T47D (cell line): ENCODE results near the gene PRKG1.

Source experiments
- DNase-seq, 2 experiments: peaks; one replicate each; pipeline versions ENCODE4 v3.0.0 to v3.0.0-alpha.2; 2011 to 2012; ENCODE audit warnings: low read depth in 1 of 2, low spot score in 1 of 2
- JUND ChIP-seq: IDR thresholded peaks from 2 replicates; pipeline ENCODE4 v1.6.1; 2012; ENCODE audit warnings: low read depth
- in situ Hi-C: cut with HindIII; loops from 2 replicates; pipeline ENCODE4 v1.10.0; 2016; ENCODE audit warnings: low sequenced_read_pairs, low pct_unique_long_range_greater_than_20kb

PRKG1 gene

DNA sequence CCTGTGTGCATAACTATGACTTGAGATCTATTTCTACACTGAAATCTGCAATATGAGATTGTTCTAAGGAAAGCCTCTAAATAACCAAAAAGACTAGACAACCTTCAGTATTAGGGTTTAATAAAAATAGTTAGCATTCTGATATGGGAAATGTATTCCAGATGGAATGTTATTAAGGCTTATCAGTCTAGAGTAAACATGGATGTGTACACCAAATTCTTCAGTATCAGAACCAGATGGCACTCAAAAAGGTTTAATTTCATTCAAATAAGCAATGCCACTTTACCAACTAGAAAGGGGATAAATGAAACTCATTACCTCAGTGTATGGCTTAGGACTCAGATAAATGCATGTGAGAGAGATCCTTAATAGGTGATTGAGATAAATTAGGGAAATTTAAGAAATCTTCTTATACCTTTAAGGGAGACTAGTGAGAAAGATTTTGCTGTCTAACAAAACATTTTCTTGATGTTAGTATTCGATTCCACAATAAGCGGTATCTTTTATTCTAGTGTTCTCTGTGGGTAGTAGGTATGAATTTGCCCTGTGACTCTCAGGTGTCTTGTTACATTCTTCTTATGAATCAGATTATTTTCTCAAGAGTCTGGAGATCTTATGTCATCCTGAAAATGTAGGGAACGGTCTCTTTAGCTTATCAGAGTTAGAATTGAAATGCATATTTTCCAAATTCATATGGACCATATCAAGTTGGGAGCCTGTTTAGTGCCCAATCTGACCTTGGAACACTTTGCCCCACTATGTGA lies 159.2 kb downstream of the PRKG1 start:
- no peak for TF ChIP-seq JUND
- DNase-seq = no peak
- in situ Hi-C loops = no loop called here

DNA sequence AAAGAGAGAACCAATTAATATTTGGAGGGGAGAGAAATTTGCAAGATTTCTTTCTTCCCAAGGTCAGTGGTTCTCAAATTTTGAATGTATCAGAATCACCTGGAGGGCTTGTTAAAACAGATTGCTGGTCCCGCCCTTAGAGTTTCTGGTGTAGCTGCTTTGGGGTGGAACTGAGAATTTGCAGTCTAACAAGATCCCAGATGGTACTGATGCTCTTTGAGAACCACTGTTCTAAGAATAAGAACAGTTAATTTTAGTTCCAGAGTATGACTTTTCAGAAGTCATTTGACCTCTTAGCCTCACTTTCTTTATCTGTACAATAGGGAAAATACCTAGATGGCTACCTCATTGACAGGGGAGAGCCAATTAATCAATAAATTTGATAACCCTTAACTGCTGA lies 161.6 kb downstream of the PRKG1 start:
- DNase-seq = no peak
- in situ Hi-C loops = no loop called here

DNA sequence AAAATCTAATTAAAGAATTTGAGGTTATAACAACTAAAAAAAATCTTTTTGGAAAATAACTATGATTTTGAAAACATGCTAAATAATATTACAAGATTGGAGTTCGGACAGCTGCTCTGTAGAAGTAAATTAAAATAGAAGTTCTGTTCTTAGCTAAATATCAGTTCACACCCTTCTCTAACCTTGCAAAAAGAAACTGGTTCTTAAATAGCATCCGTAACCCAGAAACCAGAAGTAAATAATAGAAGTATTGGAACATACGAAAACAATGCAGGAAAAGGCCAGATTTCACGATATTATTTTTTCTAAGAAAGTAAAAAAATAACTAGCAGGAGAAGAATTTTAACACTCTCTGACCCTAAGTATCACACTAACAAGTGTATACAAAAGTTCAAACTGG lies 164.7 kb downstream of the PRKG1 start:
- in situ Hi-C loops = no loop called here

More for the DNA sequence above, 161.6 kb downstream of the PRKG1 start:
- TF ChIP-seq JUND = no peak

DNA sequence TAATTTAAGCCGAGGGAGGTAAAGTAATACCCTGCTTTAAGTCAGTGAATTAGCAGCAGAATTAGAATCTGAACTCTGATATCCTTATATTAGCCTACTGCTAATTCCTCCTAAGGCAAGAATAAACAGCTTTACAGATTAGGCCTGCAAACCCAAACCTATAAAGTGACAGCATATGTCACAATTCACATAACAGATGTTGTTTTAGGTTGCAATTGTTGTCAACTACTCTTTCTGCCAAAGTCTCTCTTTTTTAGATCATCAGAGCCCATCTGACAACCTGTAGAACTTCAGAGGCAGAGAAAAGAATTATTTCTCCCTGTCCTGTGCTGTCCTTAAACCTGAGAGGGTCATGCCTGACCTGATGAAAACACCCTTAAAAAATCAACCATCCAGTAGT lies 167.2 kb downstream of the PRKG1 start:
- in situ Hi-C loops = no loop called here
- no peak for DNase-seq
- no peak for TF ChIP-seq JUND

More for the DNA sequence above, 164.7 kb downstream of the PRKG1 start:
- DNase-seq = no peak
- TF ChIP-seq JUND = no peak

DNA sequence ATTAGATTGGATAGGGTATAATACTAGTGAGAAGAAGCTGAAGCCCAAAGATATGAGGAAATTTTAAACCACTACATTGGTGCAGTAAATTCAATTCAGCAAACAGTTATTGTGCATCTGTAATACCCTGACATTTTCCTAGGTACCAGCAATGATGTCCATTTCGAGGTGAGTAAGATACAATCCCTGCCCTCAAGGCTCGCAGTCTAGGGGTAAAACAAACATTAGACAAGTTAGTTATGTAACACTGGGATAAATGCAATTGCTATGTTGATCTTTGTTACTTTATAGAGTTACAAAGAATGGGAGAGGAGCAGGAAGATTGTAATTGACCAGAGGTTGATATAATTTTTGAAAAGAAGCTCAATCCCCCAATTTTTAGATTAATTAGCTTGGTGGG lies 168.1 kb downstream of the PRKG1 start:
- in situ Hi-C loops = no loop called here
- DNase-seq = no peak

DNA sequence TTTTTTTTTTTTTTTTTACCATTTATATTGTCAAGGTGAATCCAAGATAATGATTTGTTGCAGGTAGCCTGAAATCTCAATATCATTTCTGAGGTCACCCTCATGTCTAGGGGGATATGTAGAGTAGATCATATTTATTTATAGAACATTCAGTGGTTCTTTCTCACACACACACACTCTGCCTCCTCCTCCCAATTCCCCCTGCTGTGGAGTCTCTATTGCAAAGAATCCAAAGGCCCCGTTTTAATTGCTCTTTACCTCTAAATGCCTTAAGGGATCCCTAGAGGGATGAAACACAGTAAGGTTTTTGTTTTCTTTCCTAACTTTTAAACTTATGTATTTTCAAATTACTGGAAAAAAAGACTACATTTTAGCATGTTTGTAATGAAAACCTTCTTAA lies 170.0 kb downstream of the PRKG1 start:
- in situ Hi-C loops = no loop called here
- no peak for TF ChIP-seq JUND
- DNase-seq = no peak

More for the DNA sequence above, 168.1 kb downstream of the PRKG1 start:
- TF ChIP-seq JUND = no peak

DNA sequence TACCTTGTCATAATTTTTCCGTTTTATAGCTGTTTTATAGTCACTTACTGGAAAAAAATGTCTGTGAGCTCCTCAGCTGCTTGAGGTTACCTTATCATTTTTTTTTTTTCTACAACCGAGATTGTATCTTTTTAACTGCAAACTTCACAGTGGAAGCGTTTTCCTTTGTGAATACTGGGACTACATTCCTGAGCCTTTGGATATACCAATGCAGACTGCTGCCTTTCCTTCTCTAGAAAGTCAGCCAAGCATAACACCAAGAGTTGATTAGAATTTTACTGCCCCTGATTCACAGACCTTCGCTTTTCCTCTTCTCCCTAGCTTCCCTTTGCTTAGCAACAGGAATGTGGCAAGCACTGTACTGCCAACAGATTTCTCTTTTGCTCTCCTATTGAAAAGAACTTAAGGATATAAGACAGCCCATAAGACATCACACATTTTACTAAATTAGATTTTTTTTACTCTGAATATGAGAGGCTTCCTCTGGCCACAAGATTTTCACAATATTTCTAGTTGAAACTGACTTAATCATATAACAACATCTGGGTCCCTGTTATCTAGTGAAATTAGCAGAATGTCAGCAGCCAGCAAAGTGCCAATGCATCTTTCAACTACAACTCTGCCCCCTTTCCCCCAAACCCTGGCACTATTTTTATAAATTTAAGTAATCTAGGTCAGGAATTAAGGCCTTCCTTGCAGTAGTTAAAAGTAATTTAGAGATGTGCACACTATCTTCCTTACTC lies 170.6 kb downstream of the PRKG1 start:
- no peak for DNase-seq
- no peak for TF ChIP-seq JUND
- in situ Hi-C loops = no loop called here

DNA sequence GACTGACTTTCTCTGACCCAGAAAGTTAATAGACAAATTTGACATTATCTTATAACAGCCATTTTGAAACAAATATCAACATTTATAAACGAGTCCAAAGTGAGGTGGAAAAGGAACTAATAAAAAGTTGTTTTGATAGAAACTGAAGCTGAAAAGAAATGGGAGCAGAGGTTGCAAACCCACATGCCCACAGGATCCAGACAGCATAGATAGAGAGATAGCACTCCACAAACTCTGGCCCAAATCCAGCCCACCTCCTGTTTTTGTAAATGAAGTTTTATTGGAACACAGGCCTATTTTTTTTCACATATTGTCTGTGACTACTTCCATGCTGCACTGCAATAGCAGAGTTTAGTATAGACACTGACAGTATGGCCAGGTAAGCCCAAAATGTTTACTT lies 171.9 kb downstream of the PRKG1 start:
- DNase-seq = no peak
- no peak for TF ChIP-seq JUND
- in situ Hi-C loops = no loop called here

DNA sequence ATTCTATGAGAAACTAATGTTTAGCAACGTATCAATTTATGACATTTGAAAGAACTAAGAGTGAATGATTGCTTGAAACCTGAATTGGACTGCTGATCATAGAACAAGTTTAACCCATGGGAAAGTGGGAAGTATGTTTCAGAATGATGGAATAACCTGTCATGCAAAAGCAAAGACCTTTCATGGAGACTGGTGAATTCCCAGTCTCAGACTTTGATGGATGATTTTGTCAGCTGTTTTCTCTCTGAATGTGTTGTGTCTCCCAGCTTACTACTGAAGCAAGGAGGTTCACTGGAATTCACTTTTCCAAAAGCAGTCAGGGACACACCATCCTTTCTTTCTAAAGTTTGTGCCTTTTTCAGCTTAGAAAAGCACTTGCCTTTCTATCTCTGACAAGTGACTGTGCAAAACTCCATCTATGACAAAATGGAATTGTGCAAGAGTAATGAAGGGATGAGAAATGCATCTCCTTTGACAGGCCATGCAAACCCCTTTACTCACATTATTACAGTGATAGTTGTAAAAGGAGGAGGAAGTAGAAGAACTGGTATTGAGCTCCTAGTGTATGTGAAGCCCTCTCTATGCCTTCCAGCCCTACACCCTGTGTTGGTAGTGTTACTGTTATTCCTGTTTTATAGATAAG lies 176.1 kb downstream of the PRKG1 start:
- TF ChIP-seq JUND = no peak
- no peak for DNase-seq
- in situ Hi-C loops = no loop called here

DNA sequence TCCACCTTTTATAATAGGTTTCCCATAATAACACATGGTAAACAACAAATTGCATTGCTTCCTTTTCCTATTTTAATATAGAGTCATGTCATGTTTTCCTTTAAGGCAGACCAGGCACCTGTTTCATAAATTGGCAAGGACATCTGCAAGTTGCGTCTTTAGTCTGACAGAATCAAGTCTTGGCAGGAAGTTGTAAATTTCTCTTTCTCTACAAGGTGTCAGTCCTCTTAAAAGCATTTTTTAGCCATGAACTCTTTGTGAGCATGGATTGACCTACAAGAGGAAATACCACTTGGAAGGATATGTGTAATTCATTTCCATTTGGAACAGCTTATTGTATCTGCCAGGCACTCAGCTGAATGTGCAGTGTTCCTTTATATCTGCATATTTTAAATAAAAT lies 176.8 kb downstream of the PRKG1 start:
- no peak for TF ChIP-seq JUND
- in situ Hi-C loops = no loop called here
- DNase-seq = no peak

DNA sequence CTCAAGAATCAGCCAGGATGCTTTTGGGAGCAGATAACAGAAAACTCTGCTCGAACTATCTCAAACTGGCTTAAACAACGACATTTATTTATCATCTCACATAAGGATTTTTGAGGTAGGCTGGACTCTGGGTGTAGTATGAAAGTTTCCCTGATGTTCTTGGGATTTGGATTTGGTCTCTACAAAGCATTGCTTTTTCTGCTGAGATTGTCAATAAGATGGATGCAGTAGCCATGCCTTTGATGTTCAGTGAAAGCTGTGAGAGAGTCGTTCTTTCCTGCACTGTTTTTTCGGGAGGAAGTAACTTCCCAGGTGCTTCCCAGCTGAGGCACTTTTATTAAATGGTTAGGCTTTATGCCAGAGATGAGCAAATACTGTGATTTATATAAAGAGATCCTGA lies 181.1 kb downstream of the PRKG1 start:
- TF ChIP-seq JUND = no peak
- in situ Hi-C loops = no loop called here
- no peak for DNase-seq

DNA sequence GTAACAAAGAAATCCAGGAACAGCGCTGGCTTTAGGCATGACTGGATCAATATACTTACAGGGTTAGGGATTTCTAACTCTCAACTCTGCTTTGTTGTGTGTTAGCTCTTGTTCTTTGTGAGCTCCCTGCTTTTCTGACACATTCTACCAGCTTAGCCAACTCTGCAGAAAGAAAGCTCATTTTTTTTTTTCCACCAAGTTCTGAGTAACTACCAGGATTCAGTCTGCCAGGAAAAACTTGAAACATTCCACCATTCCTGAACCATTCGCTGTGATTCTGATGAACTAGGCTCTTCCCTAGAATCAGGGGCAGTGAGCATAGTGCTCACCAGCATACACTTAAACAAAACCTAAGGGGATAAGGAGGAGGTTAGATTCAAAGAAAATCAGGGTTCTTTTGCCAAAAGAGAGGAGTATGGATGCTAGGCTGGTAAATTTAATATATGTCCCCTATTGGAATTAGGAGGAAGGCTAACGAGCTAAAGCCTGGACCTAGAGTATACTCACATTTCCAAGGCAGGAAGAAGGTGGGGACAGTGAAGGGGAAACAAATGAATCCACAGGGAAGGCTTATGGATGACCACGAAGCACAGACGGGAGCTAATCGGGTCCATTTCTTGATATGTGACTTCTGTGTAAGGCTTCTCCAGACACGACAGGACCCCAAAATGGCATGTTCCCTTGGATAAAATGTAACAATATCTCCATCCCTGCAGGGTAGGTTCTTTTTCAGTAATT lies 183.4 kb downstream of the PRKG1 start:
- in situ Hi-C loops = no loop called here
- TF ChIP-seq JUND = no peak
- DNase-seq = no peak

DNA sequence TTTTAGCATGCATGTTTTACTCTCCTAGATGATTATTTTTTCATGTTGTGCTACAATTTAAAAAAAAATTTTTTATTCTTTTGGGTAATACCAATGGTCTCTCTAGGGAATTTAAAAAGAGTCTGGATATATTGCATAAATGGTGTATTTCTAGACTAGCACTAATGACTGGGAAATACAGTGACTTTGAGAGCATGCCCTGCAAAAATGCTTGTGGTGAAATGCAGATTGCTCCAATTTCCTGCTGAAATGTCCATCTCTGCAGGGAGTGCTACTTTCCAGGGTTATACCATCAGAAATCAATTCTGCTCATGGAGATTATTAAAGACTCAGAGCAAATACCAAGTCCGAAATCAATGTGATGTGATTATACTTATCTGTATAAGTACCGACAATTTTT lies 186.1 kb downstream of the PRKG1 start:
- DNase-seq = no peak
- in situ Hi-C loops = no loop called here
- TF ChIP-seq JUND = no peak
